HepG2 (cell line): ENCODE data around the gene CPT1B. TPM values are rescaled to one million over a fixed set of nuclear protein-coding genes. Genes with fewer than 3 reads are reported as not detected.

Experiments used
- ATAC-seq: fragments of 200-7000 bp; cut with Tn5 transposase; 3 replicates; pipeline ENCODE4 v1.9.1; 2020; ENCODE audit warnings: mild to moderate bottlenecking, moderate library complexity
- BruUV-seq: library from RNA; stranded (reverse); fragments of 400-500 nt; replicated peaks from 2 replicates; lab custom pipeline; 2021; lab: Mats Ljungman, UMichigan
- CTCF ChIA-PET: fragments of 300-600 bp; formaldehyde crosslinking; extraction: SDS; loops from one replicate; lab custom pipeline; 2021; ENCODE audit warnings: low total read pairs, inconsistent platforms, low intra/inter-chr PET ratio; lab: Yijun Ruan, JAX
- POLR2A ChIA-PET: fragments of 350-600 bp; sonication (Branson Sonifier 250); formaldehyde crosslinking; loops from one replicate; lab custom pipeline; 2020; ENCODE audit warnings: antibody characterized with exemption, inconsistent platforms; lab: Yijun Ruan, JAX
- DNase-seq: peaks from one replicate; pipeline ENCODE4 v3.0.0-alpha.2; 2015; ENCODE audit warnings: low spot score
- FAIRE-seq: peaks from 3 replicates; lab custom pipeline; 2011; peaks lifted over from hg19 to GRCh38; lab: Jason Lieb, UNC
- H2AFZ ChIP-seq: one replicate; pipeline ENCODE4 v1.6.1; 2011; ENCODE audit warnings: low read length, inconsistent platforms
- H3K27ac ChIP-seq: fragments of 300-600 bp; 3 replicates; pipeline ENCODE4 v1.8.0; 2011; ENCODE audit warnings: mixed run types, mild to moderate bottlenecking, mixed read lengths, low read length, inconsistent platforms; ENCODE audit not compliant: insufficient read depth; ENCODE audit errors: extremely low read length
- H3K27me3 ChIP-seq, 2 experiments: fragments of 200-600 bp in 1 of 2; 2 replicates in 1 of 2; 3 replicates in 1 of 2; pipeline versions ENCODE4 v1.6.0 to v1.8.0; 2011; ENCODE audit warnings: low read length in 2 of 2, mild to moderate bottlenecking in 2 of 2, moderate library complexity in 2 of 2, inconsistent platforms in 1 of 2; ENCODE audit not compliant: insufficient read depth in 2 of 2, control insufficient read depth in 1 of 2
- H3K36me3 ChIP-seq, 2 experiments: fragments of 200-600 bp in 1 of 2; replicated peaks in 1 of 2; 2 replicates in 1 of 2; 3 replicates in 1 of 2; pipeline versions ENCODE4 v1.5.1 to v1.8.0; 2011; ENCODE audit warnings: low read length in 2 of 2, inconsistent platforms in 1 of 2; ENCODE audit not compliant: insufficient read depth in 2 of 2, control insufficient read depth in 1 of 2
- H3K4me1 ChIP-seq: 2 replicates; pipeline ENCODE4 v1.5.1; 2012; ENCODE audit warnings: low read length, inconsistent platforms; ENCODE audit not compliant: insufficient read depth
- H3K4me2 ChIP-seq: 2 replicates; pipeline ENCODE4 v1.6.0; 2011; ENCODE audit warnings: low read depth, low read length, inconsistent platforms
- H3K4me3 ChIP-seq, 3 experiments: fragments of 200-600 bp in 1 of 3; sonication (generic), shearing (Covaris generic) in 1 of 3; replicated peaks in 1 of 3; 2 replicates each; pipeline ENCODE4 v1.5.1; 2011 to 2016; ENCODE audit warnings: low read length in 3 of 3, inconsistent platforms in 2 of 3, low read depth in 2 of 3, mild to moderate bottlenecking in 2 of 3, control low read depth in 1 of 3, mixed read lengths in 1 of 3; ENCODE audit not compliant: insufficient read depth in 1 of 3
- H3K79me2 ChIP-seq: one replicate; pipeline ENCODE4 v1.6.1; 2011; ENCODE audit warnings: low read length, inconsistent platforms; ENCODE audit not compliant: insufficient read depth
- H3K9ac ChIP-seq: 2 replicates; pipeline ENCODE4 v1.6.0; 2011; ENCODE audit warnings: mild to moderate bottlenecking, low read depth, low read length, inconsistent platforms; ENCODE audit not compliant: insufficient read depth
- H3K9me3 ChIP-seq: 2 replicates; pipeline ENCODE4 v1.5.1; 2012; ENCODE audit warnings: mild to moderate bottlenecking, low read length
- H4K20me1 ChIP-seq: 2 replicates; pipeline ENCODE4 v1.6.0; 2011; ENCODE audit warnings: inconsistent platforms, mild to moderate bottlenecking, low read length, moderate library complexity; ENCODE audit not compliant: insufficient read depth
- DZIP1 ChIP-seq: sonication (generic); formaldehyde crosslinking; IDR thresholded peaks from 2 replicates; pipeline ENCODE4 v1.5.0; 2020; ENCODE audit warnings: mild to moderate bottlenecking, missing genetic modification reagents
- EED ChIP-seq: sonication (generic); formaldehyde crosslinking; IDR thresholded peaks from 2 replicates; pipeline ENCODE4 v1.5.0; 2020; ENCODE audit warnings: mild to moderate bottlenecking, missing genetic modification reagents
- HMG20B ChIP-seq: conservative IDR thresholded peaks from 2 replicates; pipeline ENCODE4 v1.6.1; 2016; ENCODE audit warnings: missing genetic modification reagents, missing compliant biosample characterization
- KMT2A ChIP-seq: sonication (generic); formaldehyde crosslinking; IDR thresholded peaks from 2 replicates; pipeline ENCODE4 v1.4.0; 2020; ENCODE audit warnings: missing genetic modification reagents
- MAFG ChIP-seq: sonication (generic); formaldehyde crosslinking; IDR thresholded peaks from 2 replicates; pipeline ENCODE4 v1.5.1; 2020; ENCODE audit warnings: mild to moderate bottlenecking, missing genetic modification reagents
- MEF2D ChIP-seq: sonication (generic); formaldehyde crosslinking; IDR thresholded peaks from 2 replicates; pipeline ENCODE4 v1.5.1; 2020; ENCODE audit warnings: mild to moderate bottlenecking, missing genetic modification reagents
- PHB2 ChIP-seq: fragments of 450-650 bp; IDR thresholded peaks from 2 replicates; pipeline ENCODE4 v1.6.1; 2018; ENCODE audit not compliant: partially characterized antibody
- PLSCR1 ChIP-seq: sonication (generic); formaldehyde crosslinking; IDR thresholded peaks from 2 replicates; pipeline ENCODE4 v1.5.0; 2020; ENCODE audit warnings: missing genetic modification reagents, mild to moderate bottlenecking, borderline replicate concordance
- POLR2AphosphoS5 ChIP-seq: IDR thresholded peaks from 2 replicates; pipeline ENCODE4 v1.6.1; 2012; ENCODE audit warnings: low read depth, low read length
- PRPF4 ChIP-seq: fragments of 200-400 bp; formaldehyde crosslinking; IDR thresholded peaks from 2 replicates; pipeline ENCODE4 v1.6.1; 2016; ENCODE audit warnings: low read length, low read depth; ENCODE audit not compliant: poor library complexity, severe bottlenecking
- SP140L ChIP-seq: sonication (generic); formaldehyde crosslinking; IDR thresholded peaks from 2 replicates; pipeline ENCODE4 v1.4.0; 2020; ENCODE audit warnings: missing genetic modification reagents, borderline replicate concordance
- ZNF101 ChIP-seq: sonication (generic); formaldehyde crosslinking; IDR thresholded peaks from 2 replicates; pipeline ENCODE4 v1.4.0; 2020; ENCODE audit warnings: mild to moderate bottlenecking, low read depth, missing genetic modification reagents, borderline replicate concordance
- ZNF496 ChIP-seq: sonication (generic); formaldehyde crosslinking; IDR thresholded peaks from 2 replicates; pipeline ENCODE4 v1.8.1; 2023; ENCODE audit warnings: mild to moderate bottlenecking, moderate library complexity, missing genetic modification reagents; ENCODE audit not compliant: insufficient replicate concordance
- WGBS: methylation state at CpG from one replicate; pipeline ENCODE4 v1.1.6; 2017; ENCODE audit warnings: low lambda C conversion rate; 5-methylcytosine and 5-hydroxymethylcytosine counted together
- in situ Hi-C: cut with HindIII; loops from 2 replicates; pipeline ENCODE4 v1.10.0; 2017; ENCODE audit warnings: low pct_unique_long_range_greater_than_20kb; ENCODE audit not compliant: extremely low pct_ligation_motif_present
- intact Hi-C: fragments of 100-400 bp; cut with micrococcal nuclease; formaldehyde crosslinking; loops from one replicate; pipeline ENCODE4 v1.10.0; 2022; ENCODE audit not compliant: unreplicated experiment
- polyA plus RNA-seq, 8 experiments: library from polyadenylated mRNA; depleted of rRNA in 3 of 8; stranded (reverse) in 7 of 8; unstranded in 1 of 8; fragments of >200 nt; fragmentation: Illumina TruSeq in 4 of 8; extraction: Trizol in 4 of 8; gene quantifications; 2 replicates each; pipeline versions ENCODE4 v1.2.1 to v1.2.3, GENCODE V29; 2011 to 2016; ENCODE audit warnings: low read depth in 4 of 8, missing spikeins in 1 of 8, mixed read lengths in 1 of 8; ENCODE audit not compliant: insufficient read depth in 1 of 8
- total RNA-seq, 5 experiments: library from RNA; depleted of rRNA; stranded (reverse); fragments of >200 nt; fragmentation: Illumina TruSeq; extraction: Trizol; gene quantifications; 2 replicates each; pipeline ENCODE4 v1.2.3, GENCODE V29; 2016; ENCODE audit warnings: low read depth in 1 of 5
- TF ChIP-seq, protein P1 (sequence below): sonication (generic); formaldehyde crosslinking; IDR thresholded peaks from 2 replicates; pipeline ENCODE4 v1.5.1; 2020; ENCODE audit warnings: missing genetic modification reagents, mild to moderate bottlenecking, borderline replicate concordance
- TF ChIP-seq, protein P2 (sequence below): sonication (generic); formaldehyde crosslinking; IDR thresholded peaks from 2 replicates; pipeline ENCODE4 v1.8.0; 2022; ENCODE audit warnings: mild to moderate bottlenecking, missing genetic modification reagents, moderate library complexity

Gene CPT1B
- total and polyA plus RNA-seq, 2 of the 13 experiments (the other 11 are each of a cell fraction or from before 2014, with no cell fraction given), result 9.2 to 19.5 TPM

DNA sequence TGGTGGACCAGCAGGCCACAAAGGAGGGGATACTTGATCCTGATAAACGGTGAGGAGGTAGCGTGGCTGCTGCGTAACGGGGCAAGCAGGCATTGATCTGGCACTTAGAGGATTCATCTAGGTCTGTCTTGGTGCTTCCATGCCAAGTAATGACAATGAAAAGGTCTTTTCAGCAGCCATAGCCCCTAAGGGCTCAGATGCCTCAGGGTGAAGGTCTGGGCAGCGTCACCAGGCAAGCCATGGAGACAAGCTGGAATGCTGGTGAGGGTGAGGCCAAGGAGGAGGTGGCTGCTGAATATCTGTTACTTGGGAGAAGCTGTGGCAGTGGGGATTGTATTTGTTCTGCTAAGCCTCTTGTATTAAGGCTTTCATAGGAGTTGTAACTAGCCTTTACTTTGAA, 9.2 kb upstream of the CPT1B start:
- H3K9me3 ChIP-seq, result no peaks in the 10 kb centered on the region
- ATAC-seq (no peak), DNase-seq (no peak), FAIRE-seq (no peak)
- no peaks in the 10 kb centered on the region for H4K20me1 ChIP-seq
- no peaks in the 10 kb centered on the region for H3K27me3 ChIP-seq
- WGBS, result 74% methylated on average over 5 of the region's 5 CpGs
- no peak overlapping the region for H3K4me3 ChIP-seq
- intact Hi-C loops (no loop called here), in situ Hi-C loops (no loop called here)
- H3K4me1 ChIP-seq, result peaks cover 20% of the 10 kb centered on the region
- H3K9ac ChIP-seq, result no peak overlapping the region
- no TSS peak for BruUV-seq
- POLR2A ChIA-PET, result no interaction called here
- no peak for TF ChIP-seq ZNF496 (CRISPR knock-in tag)
- TF ChIP-seq, protein P1, sequence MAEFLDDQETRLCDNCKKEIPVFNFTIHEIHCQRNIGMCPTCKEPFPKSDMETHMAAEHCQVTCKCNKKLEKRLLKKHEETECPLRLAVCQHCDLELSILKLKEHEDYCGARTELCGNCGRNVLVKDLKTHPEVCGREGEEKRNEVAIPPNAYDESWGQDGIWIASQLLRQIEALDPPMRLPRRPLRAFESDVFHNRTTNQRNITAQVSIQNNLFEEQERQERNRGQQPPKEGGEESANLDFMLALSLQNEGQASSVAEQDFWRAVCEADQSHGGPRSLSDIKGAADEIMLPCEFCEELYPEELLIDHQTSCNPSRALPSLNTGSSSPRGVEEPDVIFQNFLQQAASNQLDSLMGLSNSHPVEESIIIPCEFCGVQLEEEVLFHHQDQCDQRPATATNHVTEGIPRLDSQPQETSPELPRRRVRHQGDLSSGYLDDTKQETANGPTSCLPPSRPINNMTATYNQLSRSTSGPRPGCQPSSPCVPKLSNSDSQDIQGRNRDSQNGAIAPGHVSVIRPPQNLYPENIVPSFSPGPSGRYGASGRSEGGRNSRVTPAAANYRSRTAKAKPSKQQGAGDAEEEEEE (CRISPR knock-in tag), result no peak
- no peak for TF ChIP-seq PLSCR1 (CRISPR knock-in tag)
- no peak for TF ChIP-seq POLR2AphosphoS5
- TF ChIP-seq MEF2D (CRISPR knock-in tag), result no peak
- no peak for TF ChIP-seq DZIP1
- TF ChIP-seq EED (CRISPR knock-in tag), result no peak
- TF ChIP-seq KMT2A (CRISPR knock-in tag), result no peak
- TF ChIP-seq PRPF4, result no peak
- no peak for TF ChIP-seq HMG20B (CRISPR knock-in tag)
- TF ChIP-seq, protein P2, sequence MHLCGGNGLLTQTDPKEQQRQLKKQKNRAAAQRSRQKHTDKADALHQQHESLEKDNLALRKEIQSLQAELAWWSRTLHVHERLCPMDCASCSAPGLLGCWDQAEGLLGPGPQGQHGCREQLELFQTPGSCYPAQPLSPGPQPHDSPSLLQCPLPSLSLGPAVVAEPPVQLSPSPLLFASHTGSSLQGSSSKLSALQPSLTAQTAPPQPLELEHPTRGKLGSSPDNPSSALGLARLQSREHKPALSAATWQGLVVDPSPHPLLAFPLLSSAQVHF (CRISPR knock-in tag), result no peak
- TF ChIP-seq MAFG (CRISPR knock-in tag), result no peak
- TF ChIP-seq PHB2, result no peak
- TF ChIP-seq SP140L (CRISPR knock-in tag), result no peak
- TF ChIP-seq ZNF101 (CRISPR knock-in tag), result no peak
- CTCF ChIA-PET, result no interaction called here
- H3K27ac ChIP-seq, result no peak overlapping the region
- no peaks in the 10 kb centered on the region for H3K36me3 ChIP-seq
- H2AFZ ChIP-seq, result no peak overlapping the region
- no peaks in the 10 kb centered on the region for H3K79me2 ChIP-seq
- no peak overlapping the region for H3K4me2 ChIP-seq
